NB4 (cell line): ENCODE measurements around the gene TNFSF13.

Experiments
- DNase-seq: peaks from one replicate; pipeline ENCODE4 v3.0.0; 2010; ENCODE audit warnings: low read depth
- H3K4me3 ChIP-seq: one replicate; pipeline ENCODE4 v1.5.1; 2011; ENCODE audit warnings: mild to moderate bottlenecking, low read depth, low read length, moderate library complexity
- CTCF ChIP-seq: IDR thresholded peaks from one replicate; pipeline ENCODE4 v1.5.1; 2012; ENCODE audit warnings: low read depth, low read length
- MAX ChIP-seq: IDR thresholded peaks from 2 replicates; pipeline ENCODE4 v1.6.1; 2011; ENCODE audit warnings: low read depth, low read length
- MYC ChIP-seq: IDR thresholded peaks from 2 replicates; pipeline ENCODE4 v1.6.1; 2011; ENCODE audit warnings: low read depth, low read length
- POLR2A ChIP-seq: IDR thresholded peaks from 2 replicates; pipeline ENCODE4 v1.6.1; 2011; ENCODE audit warnings: mild to moderate bottlenecking; ENCODE audit not compliant: insufficient read length; ENCODE audit errors: extremely low read depth

TNFSF13 gene

GRCh38 chr17:7572338-7572587, 13.7 kb downstream of the TNFSF13 start:
- H3K4me3 ChIP-seq: peak overlapping the region; percentile 73
- TF ChIP-seq CTCF: no peak
- TF ChIP-seq POLR2A: no peak
- TF ChIP-seq MAX: peak; percentile 99
- peak; percentile 100 for TF ChIP-seq MYC
- DNase-seq: no peak

- peak; percentile 97 for DNase-seq
- TF ChIP-seq MAX (no peak), MYC (no peak), POLR2A (peak; percentile 94), CTCF (no peak)
These were observed 14.2 kb downstream of the TNFSF13 start for GRCh38 chr17:7572588-7573323.

GRCh38 chr17:7573324-7574080, 15.0 kb downstream of the TNFSF13 start:
- DNase-seq: peak; percentile 94
- peak overlapping the region; percentile 99 for H3K4me3 ChIP-seq
- TF ChIP-seq MAX (peak; percentile 83), MYC (peak; percentile 100), CTCF (no peak), POLR2A (no peak)

More at GRCh38 chr17:7572588-7573323, 14.2 kb downstream of the TNFSF13 start:
- H3K4me3 ChIP-seq: peak overlapping the region; percentile 99

- TF ChIP-seq MAX: no peak
- no peak for TF ChIP-seq MYC
- no peak for TF ChIP-seq POLR2A
- no peak for TF ChIP-seq CTCF
- H3K4me3 ChIP-seq: peak overlapping the region; percentile 99
- DNase-seq: no peak
These were observed 15.8 kb downstream of the TNFSF13 start for GRCh38 chr17:7574176-7574953.

- DNase-seq: no peak
- H3K4me3 ChIP-seq: peak overlapping the region; percentile 99
- TF ChIP-seq MAX (no peak), MYC (no peak), CTCF (no peak), POLR2A (no peak)
These were observed 16.9 kb downstream of the TNFSF13 start for GRCh38 chr17:7575481-7575883.
